Endothelial cell of umbilical vein (primary cell): ENCODE data around the gene MAP1B. TPM values are rescaled to one million over a fixed set of nuclear protein-coding genes. Genes with fewer than 3 reads are reported as not detected.

Experiments used
- BruUV-seq: library from RNA; stranded (reverse); fragments of 400-500 nt; replicated peaks from 2 replicates; lab custom pipeline; 2021; lab: Mats Ljungman, UMichigan
- CTCF ChIA-PET: fragments of 300-600, 350-600 bp; sonication (Branson Sonifier 250); formaldehyde crosslinking; loops from one replicate; lab custom pipeline; 2021; ENCODE audit warnings: antibody characterized with exemption, inconsistent platforms; lab: Charles Lee
- POLR2A ChIA-PET: fragments of 300-600, 350-600 bp; sonication (Branson Sonifier 250); formaldehyde crosslinking; loops from one replicate; lab custom pipeline; 2021; ENCODE audit warnings: antibody characterized with exemption, inconsistent platforms; lab: Charles Lee
- DNase-seq: peaks from one replicate; pipeline ENCODE4 v3.0.0-alpha.2; 2011; ENCODE audit warnings: low read depth, low spot score
- FAIRE-seq: peaks from 2 replicates; lab custom pipeline; 2011; peaks lifted over from hg19 to GRCh38; lab: Jason Lieb, UNC
- H2AFZ ChIP-seq: 2 replicates; pipeline ENCODE4 v1.6.0; 2012; ENCODE audit warnings: low read depth, low read length, control low read depth, inconsistent platforms
- H3K27ac ChIP-seq: 2 replicates; pipeline ENCODE4 v1.5.1; 2011; ENCODE audit warnings: low read depth, mild to moderate bottlenecking, control low read depth, low read length, moderate library complexity; ENCODE audit not compliant: insufficient read depth
- H3K27me3 ChIP-seq, 2 experiments: 2 replicates each; pipeline versions ENCODE4 v1.6.0 to v1.6.1; 2011; ENCODE audit warnings: low read length in 2 of 2, mixed read lengths in 1 of 2; ENCODE audit not compliant: control insufficient read depth in 2 of 2, insufficient read depth in 2 of 2
- H3K36me3 ChIP-seq, 2 experiments: 2 replicates in 1 of 2; 3 replicates in 1 of 2; pipeline ENCODE4 v1.5.1; 2011; ENCODE audit warnings: low read length in 2 of 2, mild to moderate bottlenecking in 1 of 2, moderate library complexity in 1 of 2; ENCODE audit not compliant: control insufficient read depth in 2 of 2, insufficient read depth in 2 of 2; ENCODE audit errors: extremely low read depth in 1 of 2
- H3K4me1 ChIP-seq: 3 replicates; pipeline ENCODE4 v1.5.1; 2011; ENCODE audit warnings: mild to moderate bottlenecking, low read length; ENCODE audit not compliant: control insufficient read depth, insufficient read depth; ENCODE audit errors: extremely low read depth
- H3K4me2 ChIP-seq: 2 replicates; pipeline ENCODE4 v1.6.1; 2011; ENCODE audit warnings: low read length, control low read depth, mixed read lengths; ENCODE audit not compliant: insufficient read depth
- H3K4me3 ChIP-seq, 3 experiments: fragments of 200-600 bp in 1 of 3; sonication (generic), shearing (Covaris generic) in 1 of 3; replicated peaks in 1 of 3; 2 replicates each; pipeline ENCODE4 v1.5.1; 2011 to 2016; ENCODE audit warnings: control low read depth in 3 of 3, low read length in 3 of 3, mild to moderate bottlenecking in 2 of 3, inconsistent platforms in 1 of 3, low read depth in 1 of 3, moderate library complexity in 1 of 3; ENCODE audit not compliant: insufficient read depth in 1 of 3
- H3K79me2 ChIP-seq: 2 replicates; pipeline ENCODE4 v1.6.0; 2012; ENCODE audit warnings: low read length, inconsistent platforms; ENCODE audit not compliant: control insufficient read depth, insufficient read depth
- H3K9ac ChIP-seq: replicated peaks from 2 replicates; pipeline ENCODE3; 2011; ENCODE audit warnings: low read length, control low read depth; ENCODE audit not compliant: insufficient read depth; ENCODE audit errors: extremely low read depth
- H3K9me1 ChIP-seq: replicated peaks from 3 replicates; pipeline ENCODE4 v1.6.0; 2011; ENCODE audit warnings: mild to moderate bottlenecking, low read length; ENCODE audit not compliant: control insufficient read depth, insufficient read depth; ENCODE audit errors: extremely low read depth
- H3K9me3 ChIP-seq: replicated peaks from 2 replicates; pipeline ENCODE4 v1.5.1; 2012; ENCODE audit warnings: low read length, inconsistent platforms; ENCODE audit not compliant: control insufficient read depth, insufficient read depth
- H4K20me1 ChIP-seq: replicated peaks from 2 replicates; pipeline ENCODE3; 2011; ENCODE audit warnings: mild to moderate bottlenecking, low read length; ENCODE audit not compliant: control insufficient read depth, insufficient read depth; ENCODE audit errors: extremely low read depth
- CTCF ChIP-seq, 2 donors: IDR thresholded peaks; 1 replicate in 1 of 2; 2 replicates in 1 of 2; pipeline ENCODE4 v1.5.1; 2011; ENCODE audit warnings: low read length in 2 of 2, mild to moderate bottlenecking in 2 of 2, moderate library complexity in 2 of 2, control low read depth in 1 of 2, inconsistent platforms in 1 of 2, low read depth in 1 of 2; ENCODE audit not compliant: insufficient read depth in 1 of 2; ENCODE audit errors: extremely low read depth in 1 of 2
- EZH2 ChIP-seq: IDR thresholded peaks from 2 replicates; pipeline ENCODE4 v1.6.1; 2012; ENCODE audit warnings: borderline replicate concordance, low read depth, mild to moderate bottlenecking, moderate library complexity, low read length, inconsistent platforms; ENCODE audit not compliant: severe bottlenecking
- FOS ChIP-seq: IDR thresholded peaks from 2 replicates; pipeline ENCODE4 v1.6.1; 2011; ENCODE audit warnings: mild to moderate bottlenecking, low read length, moderate library complexity, borderline replicate concordance; ENCODE audit not compliant: insufficient read depth
- GATA2 ChIP-seq: IDR thresholded peaks from 2 replicates; pipeline ENCODE4 v1.7.0; 2011; ENCODE audit warnings: low read depth, mild to moderate bottlenecking, moderate library complexity, mixed read lengths, low read length; ENCODE audit not compliant: insufficient read length, insufficient read depth
- JUN ChIP-seq: IDR thresholded peaks from 2 replicates; pipeline ENCODE4 v1.6.1; 2011; ENCODE audit warnings: borderline replicate concordance, low read depth; ENCODE audit not compliant: insufficient read length, insufficient read depth
- MAX ChIP-seq: IDR thresholded peaks from 2 replicates; pipeline ENCODE4 v1.6.1; 2011; ENCODE audit not compliant: insufficient read depth, insufficient read length
- MYC ChIP-seq: IDR thresholded peaks from one replicate; pipeline ENCODE4 v1.6.1; 2011; ENCODE audit warnings: mild to moderate bottlenecking, low read depth, low read length
- POLR2A ChIP-seq: IDR thresholded peaks from 2 replicates; pipeline ENCODE4 v1.6.1; 2012; ENCODE audit warnings: low read depth, mild to moderate bottlenecking, control low read depth, low read length
- POLR2AphosphoS5 ChIP-seq: IDR thresholded peaks from 2 replicates; pipeline ENCODE4 v1.6.1; 2012; ENCODE audit warnings: low read depth, mild to moderate bottlenecking, control low read depth, low read length, moderate library complexity; ENCODE audit not compliant: insufficient read depth
- dilution Hi-C: fragments of 300-500 bp; cut with MboI; formaldehyde crosslinking; loops from one replicate; pipeline ENCODE4 v1.15.0; 2019; ENCODE audit warnings: low sequenced_read_pairs; ENCODE audit not compliant: extremely low pct_ligation_motif_present
- intact Hi-C: fragments of 100-400 bp; cut with micrococcal nuclease; formaldehyde crosslinking; loops from one replicate; pipeline ENCODE4 v1.10.0; 2022
- polyA plus RNA-seq, 4 experiments: library from polyadenylated mRNA; depleted of rRNA in 3 of 4; stranded (reverse) in 3 of 4; unstranded in 1 of 4; fragments of >200 nt; gene quantifications; 2 replicates each; pipeline versions ENCODE4 v1.2.1 to v1.2.3, GENCODE V29; 2011 to 2012; ENCODE audit warnings: missing spikeins in 1 of 4
- total RNA-seq: library from RNA; stranded (reverse); gene quantifications from 2 replicates; pipeline ENCODE4 v1.2.3, GENCODE V29; 2021

Gene MAP1B
- total and polyA plus RNA-seq, 2 donors (not counting 3 experiments of a cell fraction or from before 2014, with no cell fraction given): 55.9 to 263 TPM

GRCh38 chr5:72232838-72233237, 125.6 kb downstream of the MAP1B start:
- no peak for DNase-seq
- peaks cover 5% of the 10 kb centered on the region for H3K79me2 ChIP-seq
- intact Hi-C loops (no loop called here), dilution Hi-C loops (no loop called here)
- POLR2A ChIA-PET: no interaction called here
- no peak for FAIRE-seq
- H3K4me3 ChIP-seq: no peak overlapping the region
- H3K9me1 ChIP-seq: no peaks in the 10 kb centered on the region
- no peak for TF ChIP-seq JUN
- no peak for TF ChIP-seq MAX
- TF ChIP-seq EZH2: no peak
- CTCF ChIA-PET: interaction anchor here (1.5 to 1.9 kb wide), 3 partner anchors 12 to 76 kb away, joined by 3 to 7 read pairs (median 5); no protein-coding TSS in a partner anchor
- peaks cover 38% of the 10 kb centered on the region for H3K4me1 ChIP-seq
- no peaks in the 10 kb centered on the region for H3K27me3 ChIP-seq
- no peaks in the 10 kb centered on the region for H4K20me1 ChIP-seq
- no TSS peak for BruUV-seq
- no peak overlapping the region for H3K27ac ChIP-seq
- peaks cover 2 to 3% of the 10 kb centered on the region in 2 experiments for H3K36me3 ChIP-seq
- H3K9me3 ChIP-seq: no peaks in the 10 kb centered on the region
- H3K4me2 ChIP-seq: no peak overlapping the region
- no peak overlapping the region for H3K9ac ChIP-seq
- H2AFZ ChIP-seq: no peak overlapping the region

- dilution Hi-C loops: no loop called here
- peak overlapping the region; percentile 78 for H3K27ac ChIP-seq
- peaks cover 1 to 4% of the 10 kb centered on the region in 2 experiments for H3K36me3 ChIP-seq
- peak; percentile 30 for DNase-seq
- TSS peak; percentile 10 for BruUV-seq
- POLR2A ChIA-PET: interaction anchor here (0.6 to 1.0 kb wide), 3 partner anchors 14 to 104 kb away, joined by 3 read pairs; no protein-coding TSS in a partner anchor
- CTCF ChIA-PET: interaction anchor here (0.7 to 2.2 kb wide), 14 partner anchors 12 to 100 kb away, joined by 3 to 29 read pairs (median 4); no protein-coding TSS in a partner anchor
- H3K9me3 ChIP-seq: no peaks in the 10 kb centered on the region
- peaks cover 43% of the 10 kb centered on the region for H3K4me1 ChIP-seq
- H2AFZ ChIP-seq: no peak overlapping the region
- H3K9me1 ChIP-seq: no peaks in the 10 kb centered on the region
- intact Hi-C loops: loop anchor here (1.0 to 2.0 kb wide), 2 partner anchors 23 to 75 kb away; no protein-coding TSS in a partner anchor
- H4K20me1 ChIP-seq: no peaks in the 10 kb centered on the region
- TF ChIP-seq MAX: no peak
- TF ChIP-seq EZH2: no peak
- no peak for TF ChIP-seq POLR2A
- no peak for TF ChIP-seq FOS
- no peak for TF ChIP-seq GATA2
- TF ChIP-seq POLR2AphosphoS5: no peak
- TF ChIP-seq JUN: no peak
- TF ChIP-seq CTCF (IDR thresholded peaks at IDR 0.05; ENCODE audit: extremely low read depth in 1 of 2, insufficient read depth in 1 of 2, low read depth in 1 of 2, low read length in 2 of 2): no peak
- TF ChIP-seq MYC: no peak
- FAIRE-seq: no peak
- H3K4me3 ChIP-seq: no peak overlapping the region
- peak overlapping the region; percentile 17 for H3K9ac ChIP-seq
- H3K27me3 ChIP-seq: no peaks in the 10 kb centered on the region
- peaks cover 6% of the 10 kb centered on the region for H3K79me2 ChIP-seq
- H3K4me2 ChIP-seq: peak overlapping the region; percentile 37
These were observed 126.6 kb downstream of the MAP1B start for GRCh38 chr5:72233835-72234234.
